ENCODE measurements around the gene TBC1D10A.

Gene TBC1D10A

DNA sequence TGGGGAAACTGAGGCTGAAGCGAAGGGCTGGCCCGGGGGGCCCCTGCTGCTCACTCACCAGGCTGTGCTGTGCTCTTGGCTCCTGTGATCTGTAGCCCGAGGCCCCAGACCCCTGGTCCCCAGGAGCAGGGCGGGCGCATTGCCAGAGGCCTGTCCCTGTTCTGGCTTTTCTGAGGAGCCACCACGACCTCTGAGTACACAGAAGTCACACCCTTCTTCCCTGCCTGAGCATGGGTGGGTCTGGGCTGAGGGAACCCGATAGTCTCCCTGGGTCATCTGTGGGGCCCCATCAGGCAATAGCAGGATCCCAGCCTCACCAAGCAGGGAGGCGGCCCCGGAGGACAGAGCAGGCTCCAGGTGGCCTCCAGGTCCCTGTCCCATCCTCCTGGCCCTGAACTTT, 42.6 kb downstream of the TBC1D10A start:
- DNase-seq = no peak

DNA sequence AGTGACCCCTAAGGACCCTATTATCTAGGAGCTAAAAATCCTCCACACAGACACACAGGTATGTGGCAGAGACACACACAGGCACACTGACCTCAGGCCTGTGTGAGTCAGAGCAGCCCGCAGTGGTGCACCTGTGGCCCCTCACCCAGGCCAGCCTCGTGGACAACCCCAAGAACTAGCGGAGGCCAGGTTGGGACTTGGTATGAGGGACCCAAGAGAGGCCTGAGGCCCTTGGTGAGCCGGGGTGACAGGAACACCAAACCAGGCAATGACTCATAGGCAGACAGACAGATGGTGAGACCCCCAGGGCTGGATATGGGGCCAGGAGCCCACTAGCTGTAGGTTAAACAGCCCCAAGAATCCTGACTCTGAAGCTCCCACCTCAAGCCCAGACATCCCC, 43.4 kb downstream of the TBC1D10A start:
- DNase-seq = no peak

DNA sequence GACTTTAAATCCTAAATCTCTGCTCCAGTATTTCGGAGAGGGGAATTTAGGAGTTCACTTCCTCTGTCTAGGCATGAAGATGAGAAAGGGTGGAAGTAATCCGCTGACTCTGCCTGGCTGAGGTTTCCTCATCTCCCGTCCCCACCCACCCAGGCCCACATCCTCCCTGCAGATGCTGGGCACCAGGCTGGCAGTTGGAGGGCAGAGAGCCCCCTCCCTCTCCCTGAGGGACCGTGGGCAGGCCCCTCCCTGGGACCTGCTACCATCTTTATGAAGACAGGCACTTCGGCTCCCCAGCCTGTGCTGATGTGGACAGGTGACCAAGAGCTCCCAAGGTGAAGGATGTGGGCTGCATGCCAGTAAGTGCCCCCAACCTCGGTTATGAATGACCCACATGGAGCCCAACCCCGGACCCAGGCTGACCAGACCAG, 44.1 kb downstream of the TBC1D10A start:
- DNase-seq = no peak

DNA sequence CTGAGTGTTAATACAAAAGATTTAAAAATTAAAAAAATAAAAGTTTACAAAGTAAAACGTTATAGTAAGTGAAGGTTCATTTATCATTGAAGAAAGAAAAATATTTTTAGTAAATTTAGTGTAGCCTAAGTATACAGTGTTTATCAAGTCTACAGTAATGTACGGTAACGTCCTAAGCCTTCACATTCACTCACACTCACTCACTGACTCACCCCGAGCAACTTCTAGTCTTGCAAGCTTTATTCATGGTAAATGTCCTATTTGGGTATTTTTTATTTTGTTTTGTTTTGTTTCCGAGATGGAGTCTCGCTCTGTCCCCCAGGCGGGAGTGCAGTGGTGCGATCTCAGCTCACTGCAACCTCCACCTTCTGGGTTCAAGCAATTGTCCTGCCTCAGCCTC, 46.2 kb downstream of the TBC1D10A start:
- DNase-seq = no peak

DNA sequence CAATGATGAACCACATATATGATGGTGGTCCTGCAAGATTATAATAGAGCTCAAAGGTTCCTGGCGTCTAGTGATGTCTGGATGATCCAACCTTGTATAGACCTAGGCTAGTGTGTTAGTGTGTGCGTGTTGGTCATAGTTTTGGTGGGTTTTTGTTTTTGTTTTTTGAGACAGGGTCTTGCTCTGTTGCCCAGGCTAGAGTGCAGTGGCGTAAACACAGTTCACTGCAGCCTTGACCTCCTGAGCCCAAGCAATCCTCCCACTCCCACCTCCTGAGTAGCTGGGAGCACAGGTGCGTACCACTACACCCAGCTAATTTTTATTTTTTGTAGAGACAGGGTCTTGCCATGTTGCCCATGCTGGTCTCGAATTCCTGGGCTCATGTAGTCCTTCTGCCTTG, 46.8 kb downstream of the TBC1D10A start:
- no peak for DNase-seq

DNA sequence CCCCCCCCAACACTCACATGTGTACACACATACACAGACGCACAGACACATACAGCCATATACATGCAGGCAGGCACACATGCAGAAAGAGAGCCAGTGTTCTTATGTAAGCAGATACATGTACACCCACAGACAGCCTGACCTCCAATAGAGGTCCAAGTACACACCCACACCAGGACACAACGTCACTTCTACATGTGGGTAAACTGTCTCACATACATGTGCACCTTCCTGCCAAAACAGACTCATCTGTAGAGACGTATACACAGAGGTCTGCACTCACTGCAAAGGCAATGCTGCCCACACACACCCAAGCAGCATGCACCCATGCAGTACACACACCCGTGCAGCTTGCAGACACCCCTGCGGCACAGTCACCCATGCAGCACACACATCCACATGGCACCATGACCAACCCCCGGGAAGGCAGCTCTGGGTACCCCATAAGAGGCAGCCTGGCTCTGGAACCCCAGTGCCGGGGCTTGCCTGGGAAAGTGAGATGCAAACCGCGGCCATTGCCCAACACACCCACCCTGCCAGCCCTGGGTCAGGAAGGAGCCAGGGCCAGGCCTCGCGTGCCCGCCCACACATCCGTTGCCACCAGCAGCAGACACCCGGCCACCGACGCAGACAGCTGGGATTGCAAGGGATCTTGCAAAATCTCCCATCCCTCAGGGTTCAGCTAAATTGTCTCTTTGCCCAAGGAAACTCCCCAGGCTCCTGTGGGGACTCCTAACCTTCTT, 47.5 kb downstream of the TBC1D10A start:
- DNase-seq = no peak

DNA sequence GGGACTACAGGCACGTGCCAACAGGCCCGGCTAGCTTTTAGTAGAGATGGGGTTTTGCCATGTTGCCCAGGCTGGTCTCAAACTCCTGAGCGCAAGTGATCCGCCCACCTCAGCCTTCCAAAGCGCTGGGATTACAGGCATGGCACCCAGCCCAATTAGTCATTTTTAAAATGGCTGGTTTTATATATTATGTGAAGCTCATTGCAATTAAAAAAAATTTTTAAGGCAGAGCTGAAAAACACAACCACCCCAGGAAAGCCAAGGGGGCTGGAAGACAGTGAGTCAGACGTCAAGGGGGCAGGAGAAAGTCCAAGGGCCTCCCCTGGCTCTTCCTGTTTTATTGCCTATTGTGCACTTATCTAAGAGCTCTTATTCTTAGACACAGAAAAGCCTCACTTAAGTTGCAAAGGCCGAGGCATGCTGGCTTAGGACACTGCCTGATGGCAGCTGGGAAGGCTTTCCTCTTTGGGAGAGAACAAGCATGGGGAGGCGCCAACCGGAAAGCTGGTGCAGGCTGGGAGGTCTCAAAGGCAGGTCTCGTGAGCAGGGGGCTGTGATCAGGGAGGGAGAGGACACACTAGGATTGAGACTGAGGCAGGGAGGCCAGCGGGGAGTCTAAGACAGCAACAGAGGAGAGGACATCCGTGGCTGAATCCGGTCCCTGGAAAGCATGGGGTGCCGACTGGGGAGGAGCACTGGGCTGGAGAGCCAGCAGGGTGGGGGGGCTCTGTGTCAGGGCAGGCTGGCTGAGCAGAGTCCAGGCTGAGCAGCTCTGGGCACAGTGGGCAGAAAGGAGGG, 49.0 kb downstream of the TBC1D10A start:
- DNase-seq = no peak

DNA sequence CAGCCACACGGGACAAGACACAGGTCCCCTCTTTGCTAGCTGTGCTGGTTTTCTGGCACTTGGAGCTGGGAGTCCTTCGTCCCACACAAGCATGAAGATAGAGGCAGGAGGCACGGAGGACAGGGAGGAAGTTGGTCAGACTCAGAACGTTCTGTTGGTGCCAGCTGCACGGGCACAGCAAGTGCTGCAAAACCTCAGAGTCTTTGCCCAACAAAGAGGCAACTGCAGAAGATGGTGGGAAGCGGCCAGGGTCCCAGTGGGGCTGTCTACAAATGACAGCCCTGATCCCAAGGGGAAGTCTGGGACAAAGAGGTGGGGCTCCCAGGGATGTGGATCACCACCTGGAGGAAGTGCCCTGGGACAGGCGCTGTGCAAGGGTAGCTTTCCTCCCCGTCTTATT, 50.7 kb downstream of the TBC1D10A start:
- no peak for DNase-seq

DNA sequence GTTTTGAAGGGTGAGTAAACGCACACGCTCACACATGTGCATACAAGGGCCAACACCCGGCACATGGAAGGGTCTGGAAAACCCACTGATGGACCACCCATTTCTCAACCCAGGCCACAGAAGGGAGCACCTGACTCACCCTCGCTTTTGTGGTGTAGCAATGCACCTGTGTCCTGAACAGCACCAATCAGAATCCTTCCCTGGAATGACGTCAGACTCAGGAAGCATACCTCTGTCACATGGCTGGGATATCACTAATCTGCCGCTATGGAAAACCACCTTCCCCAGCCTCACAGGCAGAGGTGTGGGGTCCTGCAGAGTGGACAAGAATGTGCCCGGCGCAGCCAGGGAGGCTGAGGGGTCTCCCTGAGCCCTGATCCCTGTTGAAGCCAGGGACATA, 51.1 kb downstream of the TBC1D10A start:
- no peak for DNase-seq

DNA sequence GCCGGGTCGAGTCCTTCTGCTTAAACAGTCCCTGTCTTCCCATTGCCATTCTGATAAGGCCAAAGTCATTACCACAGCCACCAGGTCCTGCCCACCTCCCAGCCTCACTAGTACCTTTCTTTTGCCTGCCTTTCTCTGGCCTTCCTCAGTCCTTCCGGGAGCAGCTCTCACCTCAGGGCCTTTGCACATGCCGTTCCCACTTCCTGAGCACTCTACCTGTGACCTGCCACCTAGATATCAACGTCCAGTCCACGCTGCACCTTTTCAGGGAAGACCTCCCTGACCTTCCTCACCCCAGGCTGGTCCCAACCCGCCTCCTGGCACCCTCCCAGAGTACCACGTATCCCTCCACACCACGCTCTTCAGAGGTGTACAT, 52.3 kb downstream of the TBC1D10A start:
- DNase-seq = no peak

DNA sequence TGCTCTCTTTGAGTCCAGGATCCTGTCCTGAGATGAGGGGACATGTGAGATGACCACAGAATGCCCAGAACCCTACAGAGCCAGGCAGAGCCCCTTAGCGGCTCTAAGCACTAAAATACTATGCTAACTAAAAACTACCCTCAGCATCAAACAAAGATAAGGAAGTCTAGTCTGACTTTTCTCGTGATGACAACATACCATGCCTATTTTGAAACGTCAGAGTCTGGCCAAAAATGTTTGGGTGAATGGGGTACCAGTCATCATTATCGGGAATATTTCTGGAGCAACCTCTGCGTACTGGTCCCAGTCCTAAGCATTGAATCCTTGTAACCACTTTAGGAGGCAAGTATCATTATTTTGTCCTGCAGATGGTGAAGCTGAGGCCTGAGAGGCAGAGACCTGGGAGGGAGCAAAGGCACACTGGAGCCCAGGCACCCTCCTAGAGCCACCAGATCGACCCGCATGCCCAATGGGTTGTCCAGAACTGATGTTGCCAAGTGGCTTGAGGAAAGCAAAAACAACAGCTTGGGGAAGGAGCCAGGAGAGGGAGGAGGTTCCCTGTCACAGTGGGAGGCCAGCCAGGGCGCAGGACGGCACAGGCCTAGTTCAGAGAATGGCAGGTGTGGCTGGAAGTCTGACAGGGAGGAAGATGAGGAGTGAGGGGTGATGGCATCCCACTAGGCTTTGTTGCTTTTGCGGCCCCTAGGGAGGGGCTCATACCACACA, 52.9 kb downstream of the TBC1D10A start:
- DNase-seq = no peak

DNA sequence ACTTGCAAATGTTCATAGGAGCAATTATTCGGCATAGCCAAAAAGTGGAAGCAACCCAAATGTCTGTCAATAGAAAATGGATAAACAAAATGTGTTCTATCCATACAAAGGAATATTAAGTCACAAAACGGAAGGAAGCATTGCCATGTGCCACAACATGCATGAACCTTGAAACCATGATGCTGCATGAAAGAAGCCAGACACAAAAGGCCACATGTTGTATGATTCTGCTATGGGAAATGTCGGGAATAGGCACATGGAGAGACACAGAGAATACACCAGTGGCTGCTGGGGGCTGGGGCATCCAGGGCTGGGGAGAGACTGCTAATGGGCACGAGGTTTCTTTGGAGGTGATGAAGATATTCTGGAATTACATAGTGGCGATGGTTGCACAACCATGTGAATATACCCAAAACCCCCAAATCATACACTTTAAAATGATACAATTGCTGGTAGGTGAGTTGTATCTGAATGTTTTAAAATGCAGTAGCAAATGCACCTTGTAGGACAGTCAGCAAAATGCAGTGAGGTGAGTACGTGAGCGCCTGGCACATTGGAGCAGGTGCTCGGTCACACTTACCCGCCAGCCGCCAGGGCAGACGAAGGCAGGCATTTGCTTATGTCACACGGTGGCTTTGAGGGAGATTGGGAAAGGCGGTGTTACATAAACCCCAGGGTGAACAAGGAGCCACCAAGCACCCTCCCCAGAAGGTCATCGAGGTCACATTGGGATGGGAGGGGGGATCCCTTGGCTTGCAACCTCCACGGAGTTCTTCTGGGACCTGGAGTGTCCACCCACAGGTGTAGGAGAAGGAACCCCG, 53.8 kb downstream of the TBC1D10A start:
- DNase-seq = no peak

DNA sequence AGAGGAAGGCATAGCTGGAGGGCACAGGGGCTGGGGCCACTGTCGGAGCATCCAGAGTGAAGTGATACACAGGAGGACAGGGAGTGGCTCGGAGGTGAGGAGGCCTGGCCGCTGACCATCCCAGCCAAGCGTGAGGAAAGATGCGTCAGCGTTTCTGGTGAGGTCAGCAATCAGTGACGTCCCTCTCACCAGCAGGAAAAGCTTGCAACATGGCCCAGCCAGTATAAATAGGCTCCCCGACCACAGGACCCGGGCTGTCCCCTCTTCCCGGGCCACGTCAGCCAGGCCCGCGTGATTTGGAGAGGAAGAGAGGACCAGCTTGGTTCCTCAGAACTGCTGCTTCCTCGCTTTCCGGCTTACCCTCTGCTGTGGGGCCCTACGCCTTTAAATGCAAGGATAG, 55.9 kb downstream of the TBC1D10A start:
- DNase-seq = no peak

DNA sequence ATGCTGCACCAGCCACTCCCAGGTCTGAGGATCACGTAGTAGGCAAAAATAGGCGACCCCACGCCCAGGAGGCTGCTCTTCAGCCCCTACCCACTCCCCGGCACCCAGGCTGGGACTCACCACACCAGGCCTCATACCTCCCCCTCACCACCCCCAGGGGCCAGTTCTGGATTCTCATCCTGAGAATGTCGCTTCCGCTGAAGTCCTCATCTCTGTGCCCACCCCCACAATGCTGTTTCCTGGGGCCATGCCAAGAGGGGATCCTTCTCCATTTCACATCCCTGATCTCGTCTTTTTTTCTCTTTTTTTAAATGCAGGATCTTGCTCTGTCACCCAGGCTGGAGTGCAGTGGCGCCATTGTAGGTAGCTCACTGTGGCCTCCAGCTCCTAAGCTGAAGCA, 58.4 kb downstream of the TBC1D10A start:
- DNase-seq = no peak

DNA sequence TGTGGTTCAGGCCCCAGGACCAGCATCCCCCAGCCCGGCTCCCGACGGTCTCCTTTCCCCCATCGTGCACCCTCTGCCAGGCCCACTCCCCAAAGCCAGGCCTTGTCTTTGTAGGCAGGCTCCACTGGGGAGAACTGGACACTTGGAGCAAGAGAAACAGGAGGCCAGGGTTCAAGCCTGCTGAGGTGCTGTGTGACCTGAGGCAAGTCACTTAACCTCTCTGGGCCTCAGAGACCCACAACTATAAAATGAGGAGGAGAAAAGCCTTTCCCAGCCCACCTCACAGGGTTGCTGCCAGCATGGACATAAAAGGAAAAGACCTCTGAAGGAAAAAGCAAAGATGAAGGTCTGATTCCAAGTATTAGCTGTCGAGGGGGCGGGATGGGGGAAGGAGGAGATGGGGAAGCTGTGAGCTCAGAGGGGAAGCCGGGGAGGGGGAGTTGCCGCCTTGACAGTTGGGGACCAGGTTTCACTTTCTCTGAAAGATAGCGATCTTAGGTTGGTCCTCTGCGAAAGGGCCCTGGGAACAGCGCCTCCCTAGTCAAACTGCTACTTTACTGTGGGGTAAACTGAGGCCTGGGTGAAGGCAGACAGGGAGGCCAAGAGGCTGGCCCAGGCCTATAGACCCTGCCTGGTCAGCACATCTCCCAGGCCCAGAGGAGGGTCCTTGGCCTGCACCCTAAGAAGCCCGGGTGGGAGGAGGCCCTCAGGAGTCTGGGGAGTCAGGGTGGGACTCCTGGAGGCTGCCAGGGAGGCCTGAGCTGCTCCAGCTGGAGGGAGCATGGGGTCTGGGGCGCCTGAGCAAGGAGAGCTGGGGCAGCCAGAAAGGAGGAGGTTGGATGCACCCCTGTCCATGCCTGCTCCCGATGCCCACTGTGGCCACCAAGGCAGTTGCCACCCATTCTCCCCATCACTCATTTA, 59.1 kb downstream of the TBC1D10A start:
- DNase-seq = no peak

DNA sequence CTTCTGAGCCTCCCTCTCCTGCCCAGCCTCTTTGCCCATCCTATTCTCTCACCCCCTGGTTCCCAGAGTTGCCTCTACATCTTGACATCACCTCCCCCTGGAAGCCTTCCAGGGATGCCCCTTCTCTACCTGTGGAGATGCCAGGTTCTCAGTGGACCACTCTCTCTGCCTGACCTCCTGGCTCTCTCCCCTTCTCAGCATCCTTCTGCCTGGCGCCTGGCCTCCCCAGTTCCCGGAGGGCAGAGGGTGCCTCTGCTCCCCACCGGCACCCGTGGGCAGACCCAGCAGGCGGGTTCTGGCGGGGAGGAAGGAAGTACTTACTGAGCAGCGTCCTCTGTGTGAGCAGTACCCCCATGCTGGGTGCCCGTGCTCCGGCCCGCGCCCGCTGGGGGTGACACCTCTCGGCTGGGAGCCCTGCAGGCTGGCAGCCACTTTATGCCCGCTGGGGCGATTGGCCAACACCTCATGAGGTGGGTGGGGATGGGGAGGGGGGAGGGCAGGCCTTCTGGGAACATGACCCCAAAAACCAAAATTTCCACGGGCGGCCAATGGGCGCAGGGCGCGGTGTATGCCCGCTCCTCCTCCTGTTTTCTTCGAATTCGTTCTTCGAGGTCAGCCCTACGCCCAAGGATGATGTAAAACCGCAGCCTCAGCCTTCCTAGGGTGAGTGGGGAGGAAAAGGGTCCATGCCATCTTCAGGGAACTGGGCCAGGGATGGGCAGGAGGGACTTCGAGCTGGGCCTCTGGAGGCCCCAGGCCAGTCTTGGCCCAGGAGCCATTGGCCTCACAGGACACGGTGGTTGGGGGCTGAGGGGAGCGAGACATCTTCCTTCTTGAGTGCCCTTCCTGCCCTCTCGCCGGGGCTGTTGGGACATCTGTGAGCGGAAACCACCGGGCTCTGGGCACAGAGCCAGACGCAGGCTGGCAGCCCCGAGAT, 60.0 kb downstream of the TBC1D10A start, which contains the start of gene OSM:
Gene OSM (minus strand): TSS at position 407 of the 937 bp plus-strand sequence. CDS start 52 bp downstream, at position 355.
- peak in 1 of 2 donors; percentile 66 for DNase-seq

DNA sequence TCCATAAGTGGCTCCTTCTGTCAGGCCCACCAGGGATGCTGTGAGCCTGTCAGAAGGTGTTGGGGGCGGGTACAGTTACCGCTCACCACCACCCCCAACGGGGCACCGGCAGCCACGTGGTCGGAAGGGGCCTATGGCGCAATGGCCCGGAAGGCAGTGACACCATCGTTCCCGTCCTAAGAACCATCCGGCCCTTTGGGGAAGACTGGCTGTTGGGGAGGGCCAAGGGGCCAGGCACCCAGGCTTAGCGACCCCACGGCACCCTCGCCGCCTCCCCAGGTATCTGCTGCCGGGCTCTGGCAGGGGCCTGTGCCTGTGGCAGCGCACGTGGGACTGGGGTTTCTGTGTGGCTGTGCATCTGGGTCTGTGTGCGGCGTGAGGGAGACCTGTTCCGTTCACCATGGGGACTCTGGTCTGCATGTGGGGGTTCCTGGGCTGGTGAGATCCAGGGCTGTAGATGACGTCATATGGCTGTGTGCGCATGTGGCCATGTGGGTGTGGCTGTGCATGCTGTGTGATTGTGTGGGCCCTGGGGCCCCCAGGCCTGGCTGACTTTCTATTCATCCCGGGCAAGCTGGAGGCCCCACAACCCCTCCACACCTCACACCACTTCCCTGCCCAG, 60.8 kb downstream of the TBC1D10A start:
- peak; percentile 73 to 76 for DNase-seq

DNA sequence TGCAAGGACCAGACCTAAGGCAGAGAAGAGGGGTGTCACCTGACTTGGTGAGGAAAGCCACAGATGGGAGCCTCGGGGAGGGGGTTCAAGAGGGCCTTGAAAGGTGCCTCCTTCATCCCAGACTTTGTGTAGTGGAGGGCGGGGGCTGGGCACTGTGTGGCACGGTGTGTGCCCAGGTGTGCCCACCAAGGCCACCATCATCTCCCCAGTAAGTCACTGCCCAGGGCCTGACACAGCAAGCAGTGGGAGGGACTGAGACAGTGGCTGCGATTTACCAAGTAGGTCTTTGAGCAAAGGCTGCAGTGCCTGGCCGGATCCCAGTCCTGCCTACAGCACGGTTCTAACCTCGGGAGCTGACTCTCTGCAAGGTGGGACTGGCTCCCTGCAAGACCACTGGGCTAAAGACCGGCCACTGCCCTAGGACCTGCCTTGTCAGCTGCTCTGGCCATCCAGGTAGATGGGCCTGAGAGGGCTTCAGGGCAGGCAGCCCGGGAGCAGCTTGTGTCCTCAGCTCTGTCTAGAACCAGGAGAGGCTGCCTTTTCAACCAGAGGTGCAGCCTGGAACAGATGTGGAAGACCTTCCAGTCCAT, 61.5 kb downstream of the TBC1D10A start:
- no peak for DNase-seq

DNA sequence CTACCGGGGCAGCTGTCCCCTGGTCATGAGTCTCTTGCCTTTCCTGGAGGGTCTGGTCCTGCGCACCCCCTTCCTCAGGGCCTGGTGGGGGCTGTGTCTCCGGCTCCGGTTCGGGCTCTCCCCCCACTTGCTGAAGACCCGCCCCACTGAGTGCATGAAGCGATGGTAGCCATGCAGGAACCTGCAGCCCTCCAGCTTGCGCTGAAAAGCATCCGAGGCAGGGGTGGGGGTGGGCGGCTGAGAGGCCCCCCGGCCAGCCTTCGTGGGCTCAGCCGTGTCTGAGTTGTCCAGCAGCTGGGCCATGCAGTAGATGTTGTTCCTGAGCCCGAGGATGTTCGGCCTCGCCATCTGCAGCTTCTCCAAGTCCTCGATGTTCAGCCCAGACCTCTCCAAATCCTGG, 62.9 kb downstream of the TBC1D10A start:
- DNase-seq = no peak

Data from stimulated activated CD4-positive, alpha-beta T cell treated with anti-CD3 and anti-CD28 coated beads, Interleukin-2, amount 100 ng/mL, for 48 hours (primary cell).